Neural progenitor cell (in vitro differentiated cells): ENCODE data around the gene CTSD.

Experiments used
- CTCF ChIP-seq: fragments of 200-600 bp; sonication (generic); IDR thresholded peaks from 2 replicates; pipeline ENCODE4 v1.5.1; 2017; ENCODE audit warnings: antibody characterized with exemption, mild to moderate bottlenecking
- EZH2 ChIP-seq: fragments of 200-600 bp; sonication (generic); IDR thresholded peaks from 2 replicates; pipeline ENCODE4 v1.6.1; 2017; ENCODE audit warnings: antibody characterized with exemption, mild to moderate bottlenecking, moderate library complexity

- TF ChIP-seq CTCF (no peak), EZH2 (no peak)
Measured at GRCh38 chr11:1744137-1744886, 19.4 kb downstream of the CTSD start.
